Measurements from ENCODE around the gene ZNF414. TPM values are rescaled to one million over a fixed set of nuclear protein-coding genes. Genes with fewer than 3 reads are reported as not detected.

ZNF414 gene
- polyA plus RNA-seq, 1 donor (not counting 4 experiments of a cell fraction or from before 2014, with no cell fraction given) = 1.9 TPM

- H3K9ac ChIP-seq (ENCODE audit: control insufficient read depth, extremely low read depth, insufficient read depth, low read length) = no peak overlapping the region
- TF ChIP-seq CTCF (optimal IDR thresholded peaks at IDR 0.05 in 1 of 3, IDR thresholded peaks at IDR 0.05 in 1 of 3, conservative IDR thresholded peaks at IDR 0.05 in 1 of 3; ENCODE audit: extremely low read depth in 1 of 3, insufficient read depth in 2 of 3, low read length in 3 of 3) (no peak), EZH2 (IDR thresholded peaks at IDR 0.05; ENCODE audit: low read length) (no peak)
- H3K9me3 ChIP-seq (ENCODE audit: control insufficient read depth, low read depth, low read length) = no peaks in the 10 kb centered on the region
- H3K4me2 ChIP-seq (ENCODE audit: control insufficient read depth, extremely low read depth, insufficient read depth, low read depth, low read length) = no peak overlapping the region
- H3K36me3 ChIP-seq (ENCODE audit: control insufficient read depth in 2 of 2, extremely low read depth in 1 of 2, insufficient read depth in 2 of 2, low read length in 2 of 2) = peaks cover 21 to 47% of the 10 kb centered on the region in 2 experiments
- peaks cover 82% of the 10 kb centered on the region for H3K79me2 ChIP-seq (ENCODE audit: control insufficient read depth, insufficient read depth, low read length)
- H3K4me1 ChIP-seq (ENCODE audit: control insufficient read depth, extremely low read depth, insufficient read depth, low read length) = peaks cover 3% of the 10 kb centered on the region
- H3K9me1 ChIP-seq (ENCODE audit: control insufficient read depth, extremely low read depth, insufficient read depth, low read length) = no peaks in the 10 kb centered on the region
- dilution Hi-C loops (cut with MboI; ENCODE audit: extremely low pct_ligation_motif_present, low sequenced_read_pairs) = no loop called here
- H3K27me3 ChIP-seq (ENCODE audit: control insufficient read depth, extremely low read depth, insufficient read depth, low read length) = no peaks in the 10 kb centered on the region
- peaks cover 30% of the 10 kb centered on the region for H4K20me1 ChIP-seq (ENCODE audit: control insufficient read depth, extremely low read depth, insufficient read depth, low read length)
- FAIRE-seq (no peak), DNase-seq (ENCODE audit: low read depth, low spot score) (no peak)
- no peak overlapping the region for H2AFZ ChIP-seq (ENCODE audit: control insufficient read depth, low read length)
- no peak overlapping the region for H3K27ac ChIP-seq (ENCODE audit: control insufficient read depth, insufficient read depth, low read length)
- no peak overlapping the region for H3K4me3 ChIP-seq (ENCODE audit: control insufficient read depth in 2 of 3, extremely low read depth in 1 of 3, insufficient read depth in 2 of 3, low read depth in 1 of 3, low read length in 3 of 3)
These were observed 51.4 kb downstream of the ZNF414 start for GRCh38 chr19:8462571-8462970.

GRCh38 chr19:8461891-8462290 lies 52.1 kb downstream of the ZNF414 start:
- TF ChIP-seq CTCF (optimal IDR thresholded peaks at IDR 0.05 in 1 of 3, IDR thresholded peaks at IDR 0.05 in 1 of 3, conservative IDR thresholded peaks at IDR 0.05 in 1 of 3; ENCODE audit: extremely low read depth in 1 of 3, insufficient read depth in 2 of 3, low read length in 3 of 3) = no peak
- TF ChIP-seq EZH2 (IDR thresholded peaks at IDR 0.05; ENCODE audit: low read length) = no peak
- no peak overlapping the region for H3K4me3 ChIP-seq (ENCODE audit: control insufficient read depth in 2 of 3, extremely low read depth in 1 of 3, insufficient read depth in 2 of 3, low read depth in 1 of 3, low read length in 3 of 3)
- no peak overlapping the region for H3K4me2 ChIP-seq (ENCODE audit: control insufficient read depth, extremely low read depth, insufficient read depth, low read depth, low read length)
- FAIRE-seq (no peak), DNase-seq (ENCODE audit: low read depth, low spot score) (no peak)
- dilution Hi-C loops (cut with MboI; ENCODE audit: extremely low pct_ligation_motif_present, low sequenced_read_pairs) = no loop called here
- H2AFZ ChIP-seq (ENCODE audit: control insufficient read depth, low read length) = no peak overlapping the region
- no peaks in the 10 kb centered on the region for H3K27me3 ChIP-seq (ENCODE audit: control insufficient read depth, extremely low read depth, insufficient read depth, low read length)
- H3K9me3 ChIP-seq (ENCODE audit: control insufficient read depth, low read depth, low read length) = no peaks in the 10 kb centered on the region
- peaks cover 85% of the 10 kb centered on the region for H3K79me2 ChIP-seq (ENCODE audit: control insufficient read depth, insufficient read depth, low read length)
- no peak overlapping the region for H3K27ac ChIP-seq (ENCODE audit: control insufficient read depth, insufficient read depth, low read length)
- peaks cover 3% of the 10 kb centered on the region for H3K4me1 ChIP-seq (ENCODE audit: control insufficient read depth, extremely low read depth, insufficient read depth, low read length)
- no peaks in the 10 kb centered on the region for H3K9me1 ChIP-seq (ENCODE audit: control insufficient read depth, extremely low read depth, insufficient read depth, low read length)
- H4K20me1 ChIP-seq (ENCODE audit: control insufficient read depth, extremely low read depth, insufficient read depth, low read length) = peaks cover 33% of the 10 kb centered on the region
- no peak overlapping the region for H3K9ac ChIP-seq (ENCODE audit: control insufficient read depth, extremely low read depth, insufficient read depth, low read length)
- peaks cover 21 to 50% of the 10 kb centered on the region in 2 experiments for H3K36me3 ChIP-seq (ENCODE audit: control insufficient read depth in 2 of 2, extremely low read depth in 1 of 2, insufficient read depth in 2 of 2, low read length in 2 of 2)
